Bone marrow (tissue), 2 donors: ENCODE data around the gene ZNF181.
A peak's percentile ranks its signal among the peaks of the same experiment; 100 is the strongest.
"Not testable (repeated sequence)": the region's sequence is repeated elsewhere in the genome, so short reads cannot be mapped to it uniquely, and the experiment has no call there.

ENCODE experiments used
- DNase-seq, 2 donors: peaks; one replicate each; lab custom pipeline; 2025; lab: John Stamatoyannopoulos, UW

Gene ZNF181

DNA sequence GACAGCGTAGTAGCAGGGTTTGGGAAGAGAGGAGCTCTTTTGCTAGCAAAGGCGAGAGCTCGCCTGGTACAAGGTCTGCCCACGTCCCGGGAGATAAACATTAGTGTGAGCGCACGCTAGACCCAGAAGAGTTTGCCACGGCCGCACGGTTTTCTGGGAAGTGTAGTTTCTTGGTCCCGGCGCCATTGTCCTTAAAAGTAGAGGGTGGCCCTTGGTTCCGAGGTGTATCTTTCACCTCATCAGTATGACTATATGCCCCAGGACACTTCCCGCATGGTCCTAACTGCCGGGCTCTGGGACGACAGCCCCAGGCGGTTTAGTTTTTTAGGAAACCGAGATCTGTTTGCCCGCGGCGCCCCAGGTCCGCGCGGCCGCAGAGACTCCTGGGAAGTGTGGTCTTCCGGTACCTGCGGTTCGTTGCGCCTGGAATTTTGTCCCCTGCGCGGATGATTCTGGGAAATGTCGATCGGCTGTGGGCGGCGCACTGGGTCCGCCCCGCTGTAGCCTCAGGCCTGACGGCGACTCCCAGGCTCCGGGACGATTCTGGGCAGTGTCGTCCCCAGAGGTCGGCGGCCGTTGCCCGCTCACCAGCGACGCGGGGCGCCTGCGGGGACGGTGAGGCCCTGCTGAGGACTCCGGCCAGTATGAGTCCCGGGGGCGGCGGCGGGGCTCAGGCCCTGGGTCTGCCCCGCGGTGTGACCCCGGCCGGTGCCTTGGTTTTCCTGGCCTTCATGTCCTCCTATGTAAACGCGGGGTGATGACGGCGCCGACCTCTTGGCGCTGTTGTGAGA, at the start of gene ZNF181:
ZNF181 (plus strand) TSS at position 498 of the 791 bp plus-strand sequence. CDS start 795 bp downstream, outside the sequence.
- peak; percentile 85 to 91 for DNase-seq

DNA sequence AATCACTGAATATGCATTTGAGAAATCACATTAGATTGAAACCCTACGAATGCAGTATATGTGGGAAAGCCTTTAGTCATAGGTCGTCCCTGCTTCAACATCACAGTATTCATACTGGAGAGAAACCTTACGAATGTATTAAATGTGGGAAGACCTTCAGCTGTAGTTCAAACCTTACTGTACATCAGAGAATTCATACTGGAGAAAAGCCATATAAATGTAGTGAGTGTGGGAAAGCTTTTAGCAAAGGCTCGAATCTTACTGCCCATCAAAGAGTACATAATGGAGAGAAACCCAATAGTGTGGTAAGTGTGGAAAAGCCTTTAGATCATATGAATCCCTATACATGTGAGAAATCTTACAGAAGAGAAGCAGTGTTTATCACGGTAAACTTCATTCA, 48.8 kb upstream of the ZNF181 start:
- not testable (repeated sequence) for DNase-seq

DNA sequence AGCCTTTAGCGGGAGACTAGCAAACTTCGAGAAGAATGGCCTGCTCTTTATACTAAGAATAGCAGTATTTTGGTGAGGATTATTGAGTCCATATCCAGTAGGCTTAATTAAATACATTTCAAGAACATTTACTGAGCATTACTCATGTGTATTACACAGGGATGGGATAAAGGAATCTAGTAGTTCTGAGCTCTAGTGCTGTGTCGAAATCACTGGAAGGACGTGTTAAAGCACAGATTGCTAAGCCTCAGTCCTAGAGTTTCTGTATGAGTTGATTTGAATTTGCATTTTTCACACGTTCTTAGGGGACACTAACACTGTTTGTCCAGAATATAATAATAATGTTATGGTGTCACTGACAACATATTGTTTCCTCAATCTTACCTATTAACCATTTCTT, 47.6 kb upstream of the ZNF181 start:
- no peak for DNase-seq

DNA sequence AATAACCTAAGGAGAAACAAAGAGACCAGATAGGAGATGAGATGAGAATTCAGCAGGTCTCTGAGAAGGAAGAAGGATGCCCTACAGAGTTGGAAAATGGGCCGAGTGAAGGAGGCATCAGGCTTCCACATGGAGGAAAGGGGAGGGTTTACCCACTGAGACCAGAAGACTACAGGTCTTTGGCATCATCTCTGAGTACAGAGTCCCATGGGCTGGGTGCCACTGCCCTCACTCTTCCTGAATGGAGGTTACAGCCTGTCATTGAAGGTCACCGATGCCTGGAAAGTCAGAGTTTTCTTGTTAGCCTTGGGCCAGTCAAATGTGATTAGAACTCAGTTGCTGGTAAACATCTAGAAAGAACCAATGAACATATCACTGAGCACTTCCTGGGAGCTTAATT, 46.7 kb upstream of the ZNF181 start:
- no peak for DNase-seq

DNA sequence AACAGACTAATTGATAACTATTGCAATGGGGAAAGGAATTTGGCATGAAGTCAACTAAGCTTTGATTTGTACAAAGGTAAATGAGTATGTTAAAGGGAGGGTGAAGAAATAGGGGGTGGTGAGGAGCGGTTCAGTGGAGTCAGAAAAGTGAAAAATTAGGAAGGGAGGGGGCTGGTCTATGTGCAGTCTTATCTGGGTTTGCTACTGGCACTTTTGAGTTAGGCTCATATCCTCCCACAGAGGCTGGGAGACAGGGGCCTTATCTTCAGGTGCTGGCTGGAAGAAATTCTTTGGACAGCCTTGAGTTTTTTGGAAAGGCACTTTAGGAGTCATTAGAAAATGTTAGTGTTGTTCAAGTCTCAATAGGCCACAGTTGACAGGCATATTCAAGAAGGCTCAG, 45.5 kb upstream of the ZNF181 start:
- DNase-seq = no peak

DNA sequence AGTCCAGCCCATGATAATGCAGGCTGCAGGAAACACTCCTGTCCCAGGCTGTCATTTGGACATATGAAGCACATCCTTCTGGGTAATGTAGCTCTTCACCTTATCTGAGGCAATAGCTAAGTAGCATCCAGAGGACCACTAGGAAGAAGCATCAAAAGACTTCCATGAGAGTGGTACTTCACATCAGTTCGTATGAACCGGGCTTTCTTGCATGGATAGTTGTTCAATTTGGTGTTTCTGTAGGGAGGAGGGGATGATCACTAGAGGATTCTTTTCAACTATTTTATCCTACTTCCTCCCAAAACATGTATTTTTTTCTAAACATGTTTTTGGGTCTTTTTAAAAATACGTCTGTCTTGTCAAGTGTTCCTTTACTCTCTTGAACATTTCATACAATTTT, 43.7 kb upstream of the ZNF181 start:
- DNase-seq = no peak

DNA sequence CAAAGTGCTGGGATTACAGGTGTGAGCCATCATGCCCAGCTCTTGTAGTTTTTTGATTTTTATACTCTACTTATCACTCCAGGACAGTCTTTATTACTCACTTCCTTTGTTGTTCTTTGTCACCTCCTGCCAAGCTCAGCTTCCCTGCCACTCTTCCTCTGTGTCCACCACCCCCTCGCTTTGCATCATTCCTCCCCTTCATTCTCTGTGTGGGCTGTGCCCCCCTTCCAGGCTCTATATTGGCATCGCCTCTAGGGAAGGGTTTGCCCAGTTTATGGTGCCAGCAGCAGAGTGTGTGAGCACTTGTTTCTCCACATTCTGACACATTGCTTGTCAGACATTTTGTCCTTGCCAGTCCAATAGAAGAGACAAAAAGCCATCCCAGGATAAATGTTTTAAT, 41.5 kb upstream of the ZNF181 start:
- no peak for DNase-seq

DNA sequence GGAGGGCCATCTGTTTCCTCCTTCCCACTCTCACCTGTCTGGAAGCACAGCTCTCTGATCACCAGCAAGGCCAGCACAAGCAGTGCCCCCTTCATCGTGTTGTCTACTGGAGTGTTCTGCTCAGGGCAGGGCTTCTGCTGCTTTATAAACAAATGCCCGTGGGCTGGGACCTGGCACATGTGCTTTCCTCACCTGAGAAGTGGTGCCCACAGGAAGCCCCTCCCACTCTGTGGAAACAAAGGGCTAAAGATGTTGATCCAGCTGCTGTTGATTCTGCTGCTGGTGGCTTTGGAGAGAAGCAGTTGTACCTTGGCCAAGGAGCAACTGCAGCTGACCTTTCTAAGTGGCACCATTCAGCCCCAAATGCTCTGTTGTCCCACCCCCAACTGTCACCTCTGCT, 26.4 kb upstream of the ZNF181 start:
- DNase-seq = no peak

DNA sequence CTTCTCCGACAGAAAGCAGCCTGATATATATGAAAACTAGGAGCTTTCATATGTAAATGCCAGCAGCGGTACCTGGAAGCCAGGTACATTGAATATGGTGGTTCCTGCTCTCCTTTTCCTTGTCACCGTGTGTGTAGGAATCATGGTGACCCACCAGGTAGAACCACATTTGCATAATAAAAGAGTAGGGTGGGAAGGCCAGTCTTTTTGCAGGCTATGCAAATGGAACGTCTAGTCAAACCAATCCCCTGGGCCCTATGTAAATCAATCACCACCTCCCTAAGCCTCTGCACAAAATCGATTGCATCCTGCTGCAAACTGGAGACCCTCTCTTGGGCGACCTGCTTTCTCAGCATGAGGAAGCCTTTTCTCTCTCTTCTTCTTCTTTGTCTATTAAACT, 22.2 kb upstream of the ZNF181 start:
- no peak for DNase-seq

DNA sequence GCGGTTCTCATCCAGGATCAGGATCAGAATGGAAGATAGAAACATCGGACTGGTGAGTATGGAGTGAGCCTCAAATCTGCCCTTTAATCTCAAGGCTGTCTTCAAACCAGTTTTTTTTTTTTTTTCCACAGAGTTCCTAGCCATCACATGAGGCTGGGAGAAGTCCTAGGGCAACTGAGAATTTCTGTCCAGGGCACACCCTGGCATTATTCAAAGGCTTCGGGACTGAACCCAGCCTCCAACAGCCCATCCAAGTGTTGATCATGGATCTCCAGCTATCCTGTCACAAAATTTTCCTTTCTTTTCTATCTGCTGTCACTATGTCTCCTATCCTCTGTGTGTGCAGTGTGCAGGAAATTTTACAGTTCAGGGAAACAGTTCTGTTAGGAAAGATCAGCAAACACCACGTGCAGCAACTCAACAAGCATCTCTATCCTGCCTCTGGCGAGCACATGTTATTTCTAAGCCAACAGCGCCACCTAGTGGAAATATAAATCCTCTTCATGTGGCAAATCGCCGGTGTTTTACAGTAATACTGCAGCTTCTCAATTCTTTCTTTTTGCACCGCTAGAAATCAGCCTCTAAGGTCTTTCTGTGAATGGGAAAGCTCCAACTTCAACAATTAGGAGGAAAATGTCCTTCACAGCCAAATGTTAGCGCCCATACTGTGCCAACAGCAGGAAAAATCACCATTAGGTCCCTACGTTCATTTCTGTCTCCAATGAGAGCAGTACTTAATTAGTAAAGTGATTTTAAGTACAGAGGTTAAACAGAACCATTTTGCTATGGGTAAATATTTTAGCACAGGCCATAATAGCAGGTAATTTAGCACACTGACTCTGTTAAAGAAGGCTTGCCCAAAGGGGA, 21.4 kb upstream of the ZNF181 start:
- DNase-seq = peak in 1 of 2 donors; percentile 61

DNA sequence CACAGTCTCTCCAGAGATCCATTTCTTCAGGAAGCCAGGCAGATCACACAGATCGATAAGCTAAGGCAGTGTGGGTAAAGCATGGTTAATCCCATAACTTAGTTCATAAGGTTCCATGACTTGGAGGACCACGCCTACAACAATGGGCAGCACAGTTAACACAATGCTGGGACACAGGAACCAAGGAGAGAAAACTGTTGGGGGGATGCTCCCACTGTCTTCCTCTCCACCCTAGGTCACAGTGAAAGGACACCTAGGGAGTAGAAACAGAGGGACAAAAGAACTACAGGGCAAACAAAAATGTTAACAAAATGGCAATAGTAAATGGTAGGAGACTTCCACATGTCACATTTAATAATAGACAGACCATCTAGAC, 20.8 kb upstream of the ZNF181 start:
- DNase-seq = no peak

DNA sequence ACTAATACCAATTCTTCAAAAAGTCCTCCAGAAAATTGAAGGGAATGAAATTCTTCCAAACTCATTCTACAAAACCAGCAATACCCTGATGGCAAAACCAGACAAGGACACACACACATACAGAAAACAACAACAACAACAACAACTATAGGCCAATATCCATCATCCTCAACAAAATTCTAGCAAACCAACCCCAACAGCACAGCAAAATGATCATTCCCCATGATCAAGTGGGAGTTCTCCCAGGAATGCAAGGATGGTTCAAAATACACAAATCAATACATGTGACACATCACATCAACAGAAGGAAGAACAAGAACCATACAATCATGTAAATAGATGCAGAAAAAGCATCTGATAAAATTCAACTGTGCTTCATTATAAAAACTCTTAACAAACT, 18.7 kb upstream of the ZNF181 start:
- DNase-seq = no peak

DNA sequence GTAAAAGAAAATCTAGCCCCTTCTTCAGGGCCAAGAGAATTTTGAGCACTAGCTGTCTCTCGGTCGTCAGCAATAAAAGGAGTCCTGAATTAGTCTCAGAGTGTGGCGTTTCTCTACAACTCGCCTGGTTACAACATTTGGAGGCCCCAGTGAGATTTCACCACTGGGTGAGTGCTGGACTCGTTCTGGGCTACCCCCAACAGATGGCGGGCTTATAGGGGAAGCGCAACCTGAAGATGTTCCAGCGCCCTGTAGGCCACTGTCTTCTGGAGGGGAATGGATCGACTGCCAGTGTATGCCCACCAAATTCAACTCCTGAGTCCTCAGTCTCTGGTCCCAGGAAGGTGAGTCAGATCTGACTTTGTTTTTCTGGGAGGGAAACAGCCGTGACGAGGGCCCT, 11.7 kb upstream of the ZNF181 start:
- no peak for DNase-seq

DNA sequence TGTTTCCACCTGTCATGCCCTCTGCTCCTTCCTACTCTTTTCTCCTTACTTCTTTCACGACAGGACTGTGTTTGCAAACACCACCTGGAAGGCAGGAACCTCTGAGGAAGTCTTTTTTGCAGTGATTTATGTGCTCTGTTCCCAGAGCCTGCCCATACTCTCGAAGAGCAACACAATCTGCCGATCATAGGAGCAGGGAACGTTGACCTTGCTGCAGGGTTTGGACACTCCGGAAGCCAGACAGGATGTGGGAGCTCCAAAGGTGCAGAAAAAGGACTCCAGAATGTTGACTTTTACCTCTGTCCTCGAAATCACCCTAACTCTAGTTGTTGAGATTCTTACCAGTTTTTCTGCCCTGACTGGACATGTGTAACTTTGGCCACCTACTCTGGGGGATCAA, 8.6 kb upstream of the ZNF181 start:
- no peak for DNase-seq

DNA sequence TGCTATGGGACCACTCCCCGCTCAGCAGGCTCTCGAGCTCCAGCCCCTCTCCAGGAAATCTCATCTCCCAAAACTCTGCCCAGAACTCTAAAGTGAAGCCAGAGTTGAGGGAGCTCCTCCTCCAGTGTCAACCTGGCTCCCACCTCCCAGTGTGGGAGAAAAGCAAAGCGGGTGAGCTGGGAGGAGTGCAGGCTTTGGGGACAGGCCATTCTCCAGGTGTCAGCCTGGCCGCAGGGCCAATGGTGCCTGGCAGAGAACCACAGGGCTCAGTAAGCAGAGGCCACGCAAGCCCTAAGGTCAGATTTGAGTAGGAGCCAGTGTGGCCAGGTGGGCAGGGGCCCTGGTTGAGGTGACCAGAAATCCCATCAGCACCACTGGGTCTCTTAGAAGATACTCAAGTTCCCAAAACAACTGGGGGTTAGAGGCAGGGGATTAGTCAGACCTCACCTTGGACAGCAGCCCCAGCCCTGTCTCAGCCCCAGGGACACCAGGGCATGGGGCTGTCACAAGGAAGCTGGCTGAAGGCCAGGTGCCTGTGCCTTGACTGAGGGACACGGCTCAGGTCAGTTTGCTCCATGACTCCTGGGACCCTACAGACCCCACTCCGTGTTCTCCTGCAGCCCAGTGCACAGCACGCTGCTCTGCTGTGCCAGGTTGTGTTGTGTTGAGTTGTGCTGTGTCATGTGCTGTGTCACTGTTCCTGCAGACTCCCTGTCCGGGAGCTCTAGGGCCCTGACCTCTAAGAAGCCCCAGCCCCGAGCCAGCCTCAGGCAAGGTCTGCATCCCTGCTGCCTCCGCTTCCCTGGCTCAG, 2.8 kb upstream of the ZNF181 start:
- no peak for DNase-seq

DNA sequence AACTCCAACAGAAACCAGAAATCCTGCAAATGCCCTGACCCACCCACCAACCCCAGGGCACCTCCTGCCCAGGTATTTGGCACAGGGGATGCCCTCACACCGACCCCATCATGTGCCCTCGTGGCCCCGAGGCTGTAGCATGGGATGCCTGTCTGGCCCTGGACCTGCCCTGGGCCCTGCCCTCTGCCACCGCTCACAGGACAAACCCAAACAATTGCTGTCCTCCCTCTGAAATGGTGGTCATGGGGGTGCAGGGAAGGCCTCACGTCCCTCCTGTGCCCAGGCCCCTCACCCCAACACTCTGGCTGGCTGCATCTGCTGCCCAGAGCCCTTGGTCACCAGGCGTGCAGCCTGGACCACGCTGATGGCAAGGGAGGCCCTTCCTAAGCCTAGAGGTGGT, 2.1 kb upstream of the ZNF181 start:
- DNase-seq = no peak

DNA sequence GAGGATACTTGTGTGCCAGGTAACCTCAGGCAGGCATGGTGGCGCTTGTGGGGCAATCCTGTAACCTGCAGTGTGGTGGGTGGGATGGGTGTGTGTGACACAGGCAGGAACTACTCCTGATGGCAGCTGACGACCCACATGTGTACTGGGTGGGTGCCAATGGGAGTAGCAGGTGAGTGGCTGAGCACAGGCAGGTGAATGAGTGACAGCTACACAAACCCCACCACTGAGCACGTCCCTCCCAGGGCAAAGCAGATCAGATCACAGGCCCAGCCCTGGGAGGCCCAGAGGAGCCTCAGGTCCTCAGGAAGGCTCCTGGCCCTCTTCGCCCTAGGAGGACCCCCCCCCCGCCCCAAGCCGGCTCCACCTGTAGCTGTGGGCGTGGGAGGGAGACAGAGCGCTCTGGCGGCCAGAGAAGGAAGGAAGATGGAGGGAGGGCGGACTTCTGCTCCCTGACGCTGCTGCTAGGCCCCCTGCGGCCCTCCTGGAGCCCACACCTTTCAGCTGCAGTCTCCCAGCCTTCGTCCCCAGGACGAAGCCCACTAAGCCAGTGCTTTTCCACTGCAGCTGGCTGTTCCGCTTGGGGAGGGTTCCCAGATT, 1.3 kb upstream of the ZNF181 start:
- DNase-seq = no peak

DNA sequence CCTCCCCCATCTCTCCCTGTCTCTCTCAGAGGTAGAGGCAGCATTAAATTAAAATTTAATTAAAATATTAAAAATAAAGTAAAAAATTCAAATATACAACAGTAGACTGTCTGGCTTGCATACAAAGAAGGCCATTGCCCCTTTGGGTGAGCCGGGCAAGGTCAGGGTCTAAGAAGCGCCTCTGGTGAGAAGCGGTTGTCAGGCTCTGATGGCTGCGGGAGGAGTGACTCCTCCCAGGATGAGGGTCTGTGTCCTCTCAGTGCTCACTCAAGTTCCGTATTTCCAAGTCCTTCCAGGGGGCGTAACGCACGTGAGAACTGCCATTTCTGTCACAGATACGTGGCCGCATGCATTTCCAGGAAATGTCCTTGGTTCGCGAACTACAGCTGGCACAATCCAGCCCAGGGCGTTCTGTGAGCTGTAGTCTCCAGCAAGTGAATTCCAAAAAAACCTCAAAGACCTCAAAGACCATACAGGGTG, 737 bp upstream of the ZNF181 start:
- peak; percentile 50 to 80 for DNase-seq

DNA sequence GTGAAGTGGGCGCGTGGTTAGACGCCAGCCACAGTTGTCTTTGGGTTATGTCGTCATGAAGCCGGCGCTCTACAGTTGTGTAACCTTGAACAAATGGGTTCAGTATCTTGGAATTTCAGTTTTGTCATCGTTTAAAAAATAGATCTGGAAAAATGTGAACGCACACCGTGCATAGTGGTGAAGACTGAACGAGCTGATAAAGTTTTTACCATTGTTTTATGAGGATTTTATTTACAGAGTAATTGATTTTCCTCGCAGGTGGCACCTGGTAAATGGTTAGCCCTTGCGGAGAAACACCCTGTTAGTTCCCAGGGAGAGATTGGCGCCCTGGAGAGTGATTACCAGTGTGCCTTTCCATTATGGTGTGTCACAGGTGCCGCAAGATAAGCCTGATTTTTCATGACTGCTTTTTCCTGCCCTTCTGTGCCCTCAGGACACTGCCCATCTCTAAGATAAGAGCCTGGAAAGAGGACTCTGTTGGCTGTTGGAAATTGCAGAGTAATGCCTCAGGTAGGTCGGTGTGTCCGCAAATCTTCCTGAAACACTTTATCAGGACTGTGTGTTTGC, 577 bp downstream of the ZNF181 start:
- DNase-seq = peak in 1 of 2 donors; percentile 57

DNA sequence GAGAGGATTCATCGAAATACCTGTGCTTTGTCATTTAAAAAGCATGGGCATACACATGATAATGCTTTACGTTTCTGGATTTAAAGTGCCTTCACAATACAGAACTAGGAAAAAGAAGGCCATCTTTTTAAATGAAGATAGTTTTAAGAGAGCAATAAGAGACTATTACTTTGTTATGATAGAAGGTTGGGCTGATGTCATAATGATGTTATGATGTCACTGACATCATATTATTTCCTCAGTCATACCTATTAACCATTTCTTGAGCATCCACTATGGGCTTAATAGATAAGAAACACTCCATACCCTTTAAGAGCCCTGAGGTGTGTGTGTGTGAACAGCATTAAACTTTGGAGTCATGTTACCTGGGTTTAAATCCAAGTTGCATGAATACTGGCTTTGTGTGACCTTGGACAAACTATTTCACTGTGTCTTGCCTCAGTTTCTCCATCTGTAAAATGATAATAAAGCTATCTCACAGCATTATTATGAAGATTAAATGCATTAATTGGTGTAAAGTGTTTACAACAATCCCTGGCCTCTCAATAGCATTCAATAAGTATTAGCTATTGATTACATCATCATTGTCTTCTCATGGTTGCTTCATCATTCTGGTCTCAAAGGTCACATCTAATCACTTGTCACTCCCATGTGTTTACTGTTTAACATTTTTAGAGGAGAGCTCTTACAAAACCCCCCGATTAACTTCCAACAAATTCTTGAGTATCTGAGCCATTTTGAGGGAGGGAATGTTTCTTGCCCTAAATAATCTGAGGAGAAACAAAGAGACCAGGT, 11.1 kb downstream of the ZNF181 start:
- no peak for DNase-seq

DNA sequence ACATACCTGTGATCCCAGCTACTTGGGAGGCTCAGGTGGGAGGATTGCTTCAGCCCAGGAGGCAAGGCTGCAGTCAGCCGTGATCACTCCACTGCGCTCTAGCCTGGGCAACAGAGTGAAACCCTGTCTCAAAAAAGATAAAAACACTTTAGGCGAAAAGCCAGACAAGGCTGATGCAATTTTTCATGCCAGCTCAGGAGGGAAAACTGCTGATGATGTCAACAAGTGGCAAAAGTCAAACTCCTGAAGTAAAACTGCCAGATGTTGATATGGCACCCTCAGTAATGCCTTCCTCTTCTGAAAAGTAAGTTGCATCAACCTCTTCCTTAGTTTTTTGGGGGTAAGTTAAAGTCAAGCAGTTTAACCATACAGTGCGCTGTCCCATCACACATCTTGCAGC, 23.4 kb downstream of the ZNF181 start:
- no peak for DNase-seq
